ENCODE results near the gene PLAAT3.
"Not testable (repeated sequence)": the region's sequence is repeated elsewhere in the genome, so short reads cannot be mapped to it uniquely, and the experiment has no call there.

DNA sequence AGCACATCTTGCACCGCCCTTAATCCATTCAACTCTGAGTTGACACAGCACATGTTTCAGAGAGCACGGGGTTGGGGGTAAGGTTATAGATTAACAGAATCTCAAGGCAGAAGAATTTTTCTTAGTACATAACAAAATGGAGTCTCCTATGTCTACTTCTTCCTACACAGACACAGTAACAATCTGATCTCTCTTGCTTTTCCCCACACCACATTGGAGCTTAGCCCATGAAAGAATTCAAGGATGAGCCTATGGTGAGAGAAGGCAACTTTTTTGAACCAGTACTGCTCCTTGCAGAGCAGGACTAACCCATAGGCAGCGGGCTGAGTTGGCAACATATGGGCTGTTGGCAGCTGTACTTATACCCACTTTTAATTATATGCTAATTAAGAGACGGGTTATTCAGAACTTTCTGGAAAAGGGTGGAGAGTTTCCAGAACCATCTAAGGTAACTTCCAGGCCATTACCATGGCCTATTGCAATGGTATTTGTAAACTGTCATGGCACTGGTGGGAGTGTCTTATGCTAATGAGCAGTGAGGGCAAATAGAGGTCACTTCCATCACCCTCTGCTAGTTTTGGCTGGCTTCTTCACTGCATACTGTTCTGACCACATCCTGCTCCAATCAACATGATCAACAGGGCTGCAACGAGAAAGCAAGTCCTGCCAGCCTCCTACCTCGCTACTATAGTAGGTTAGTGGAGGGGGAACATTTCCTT lies 83.0 kb downstream of the PLAAT3 start:
- TF ChIP-seq, protein P1, sequence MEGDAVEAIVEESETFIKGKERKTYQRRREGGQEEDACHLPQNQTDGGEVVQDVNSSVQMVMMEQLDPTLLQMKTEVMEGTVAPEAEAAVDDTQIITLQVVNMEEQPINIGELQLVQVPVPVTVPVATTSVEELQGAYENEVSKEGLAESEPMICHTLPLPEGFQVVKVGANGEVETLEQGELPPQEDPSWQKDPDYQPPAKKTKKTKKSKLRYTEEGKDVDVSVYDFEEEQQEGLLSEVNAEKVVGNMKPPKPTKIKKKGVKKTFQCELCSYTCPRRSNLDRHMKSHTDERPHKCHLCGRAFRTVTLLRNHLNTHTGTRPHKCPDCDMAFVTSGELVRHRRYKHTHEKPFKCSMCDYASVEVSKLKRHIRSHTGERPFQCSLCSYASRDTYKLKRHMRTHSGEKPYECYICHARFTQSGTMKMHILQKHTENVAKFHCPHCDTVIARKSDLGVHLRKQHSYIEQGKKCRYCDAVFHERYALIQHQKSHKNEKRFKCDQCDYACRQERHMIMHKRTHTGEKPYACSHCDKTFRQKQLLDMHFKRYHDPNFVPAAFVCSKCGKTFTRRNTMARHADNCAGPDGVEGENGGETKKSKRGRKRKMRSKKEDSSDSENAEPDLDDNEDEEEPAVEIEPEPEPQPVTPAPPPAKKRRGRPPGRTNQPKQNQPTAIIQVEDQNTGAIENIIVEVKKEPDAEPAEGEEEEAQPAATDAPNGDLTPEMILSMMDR (IDR thresholded peaks at IDR 0.05) = not testable (repeated sequence)
- not testable (repeated sequence) for TF ChIP-seq POLR2A (IDR thresholded peaks at IDR 0.05)
